ENCODE measurements around the gene NUDT7. TPM values are rescaled to one million over a fixed set of nuclear protein-coding genes. Genes with fewer than 3 reads are reported as not detected.

Gene NUDT7
- total and polyA plus RNA-seq, 9 of the 15 experiments (the other 6 are each of a cell fraction or from before 2014, with no cell fraction given), result 5.6 to 24.2 (median 10.5) TPM

GRCh38 chr16:77675464-77676324 is 46.6 kb upstream of the NUDT7 start (continued):
- TF ChIP-seq ZNF407 (IDR thresholded peaks at IDR 0.05; ENCODE audit: low read depth) (no peak), HDAC3 (IDR thresholded peaks at IDR 0.05; ENCODE audit: borderline replicate concordance, partially characterized antibody) (no peak), HBP1 (CRISPR knock-in tag; IDR thresholded peaks at IDR 0.05) (no peak)

Measured in K562 (cell line).